Naive thymus-derived CD4-positive, alpha-beta T cell (primary cell): ENCODE data around the gene MAML2. TPM values are rescaled to one million over a fixed set of nuclear protein-coding genes. Genes with fewer than 3 reads are reported as not detected.

Experiments used
- ATAC-seq: fragments of 150-1000 bp; cut with Tn5 transposase; 2 replicates; pipeline ENCODE4 v1.10.0; 2021; ENCODE audit warnings: mild to moderate bottlenecking, moderate library complexity
- CTCF ChIA-PET: fragments of 350-600 bp; sonication (Branson Sonifier 250); formaldehyde crosslinking; loops from one replicate; lab custom pipeline; 2021; ENCODE audit warnings: antibody characterized with exemption; lab: Charles Lee
- POLR2A ChIA-PET: fragments of 350-600 bp; sonication (Branson Sonifier 250); formaldehyde crosslinking; loops from one replicate; lab custom pipeline; 2021; ENCODE audit warnings: antibody characterized with exemption, inconsistent platforms; lab: Charles Lee
- DNase-seq, 9 donors: peaks; one replicate each; pipeline versions ENCODE4 v3.0.0 to v3.0.0-alpha.2; 2020 to 2022; ENCODE audit warnings: mixed read lengths in 1 of 9
- H3K27ac ChIP-seq: one replicate; pipeline ENCODE4 v1.7.0; 2013; ENCODE audit warnings: mild to moderate bottlenecking, low read depth, low read length, moderate library complexity
- H3K27me3 ChIP-seq, 2 donors: one replicate each; pipeline ENCODE4 v1.7.0; 2013; ENCODE audit warnings: low read length in 2 of 2, mild to moderate bottlenecking in 2 of 2, moderate library complexity in 2 of 2; ENCODE audit not compliant: control insufficient read depth in 2 of 2, insufficient read depth in 2 of 2
- H3K36me3 ChIP-seq, 3 experiments: 1 replicate in 2 of 3; 2 replicates in 1 of 3; pipeline ENCODE4 v1.7.0; 2013; ENCODE audit warnings: low read length in 3 of 3, mild to moderate bottlenecking in 3 of 3, moderate library complexity in 1 of 3; ENCODE audit not compliant: insufficient read depth in 3 of 3, control insufficient read depth in 2 of 3
- H3K4me1 ChIP-seq, 2 donors: one replicate each; pipeline ENCODE4 v1.7.0; 2013; ENCODE audit warnings: low read length in 2 of 2, mild to moderate bottlenecking in 2 of 2, moderate library complexity in 1 of 2; ENCODE audit not compliant: control insufficient read depth in 2 of 2, insufficient read depth in 2 of 2
- H3K4me3 ChIP-seq: 2 replicates; pipeline ENCODE4 v1.7.0; 2013; ENCODE audit warnings: mild to moderate bottlenecking, low read length
- H3K9me3 ChIP-seq, 3 experiments: 1 replicate in 2 of 3; 2 replicates in 1 of 3; pipeline ENCODE4 v1.7.0; 2013; ENCODE audit warnings: low read length in 3 of 3; ENCODE audit not compliant: control insufficient read depth in 2 of 3
- H3K27ac Mint-ChIP-seq, 9 donors: one replicate each; pipeline ENCODE4 v1.8.0; 2020 to 2022; ENCODE audit warnings: mixed read lengths in 9 of 9, mild to moderate bottlenecking in 8 of 9, moderate library complexity in 5 of 9, inconsistent platforms in 2 of 9
- H3K27me3 Mint-ChIP-seq, 5 donors: one replicate each; pipeline ENCODE4 v1.8.0; 2021 to 2022; ENCODE audit warnings: mixed read lengths in 5 of 5, mild to moderate bottlenecking in 1 of 5
- H3K36me3 Mint-ChIP-seq, 5 donors: one replicate each; pipeline ENCODE4 v1.8.0; 2020 to 2022; ENCODE audit warnings: mixed read lengths in 5 of 5, mild to moderate bottlenecking in 3 of 5, inconsistent platforms in 1 of 5
- H3K4me1 Mint-ChIP-seq, 7 donors: one replicate each; pipeline ENCODE4 v1.8.0; 2020 to 2022; ENCODE audit warnings: mixed read lengths in 7 of 7, mild to moderate bottlenecking in 3 of 7, inconsistent platforms in 1 of 7
- H3K4me3 Mint-ChIP-seq, 10 donors: one replicate each; pipeline ENCODE4 v1.8.0; 2020 to 2022; ENCODE audit warnings: mild to moderate bottlenecking in 10 of 10, mixed read lengths in 10 of 10, moderate library complexity in 6 of 10, inconsistent platforms in 2 of 10
- H3K9me3 Mint-ChIP-seq, 11 donors: one replicate each; pipeline ENCODE4 v1.8.0; 2020 to 2022; ENCODE audit warnings: mixed read lengths in 11 of 11, mild to moderate bottlenecking in 4 of 11, inconsistent platforms in 1 of 11, moderate library complexity in 1 of 11
- intact Hi-C, 2 donors: fragments of 100-400 bp; cut with micrococcal nuclease; formaldehyde crosslinking; loops; one replicate each; pipeline ENCODE4 v1.15.1; 2023
- polyA plus RNA-seq, 2 donors: library from polyadenylated mRNA; unstranded; fragments of 300-500 nt; fragmentation: Illumina TruSeq; gene quantifications; one replicate each; pipeline ENCODE4 v1.2.3, GENCODE V29; 2021
- total RNA-seq, 6 experiments: library from RNA in 5 of 6; stranded (reverse) in 5 of 6; gene quantifications; 1 replicate in 5 of 6; 2 replicates in 1 of 6; pipeline ENCODE4 v1.2.3 and lab custom pipeline; 2021 to 2026

MAML2 gene
- total and polyA plus RNA-seq, 7 experiments from 2014 or later, result 12.6 to 81.3 (median 52.5) TPM

- Histone ChIP-seq H3K4me3 (no peak overlapping the region), H3K27ac (peak overlapping the region; percentile 15), H3K4me1 (peaks cover 0 to 63% of the 10 kb centered on the region in 2 donors), H3K27me3 (no peaks in the 10 kb centered on the region), H3K36me3 (no peaks in the 10 kb centered on the region), H3K9me3 (no peaks in the 10 kb centered on the region)
- ChIA-PET CTCF (no interaction called here), POLR2A (interaction anchor here (0.6 to 0.7 kb wide), 3 partner anchors 19 to 85 kb away, joined by 3 to 5 read pairs (median 4); no protein-coding TSS in a partner anchor)
- H3K27ac Mint-ChIP-seq, result peak overlapping the region in 8 of 9 donors; percentile 11 to 82 (median 66)
- H3K9me3 Mint-ChIP-seq, result peaks cover 0 to 11% (median 0%) of the 10 kb centered on the region in 11 donors
- peaks cover 45 to 94% (median 89%) of the 10 kb centered on the region in 7 donors for H3K4me1 Mint-ChIP-seq
- ATAC-seq, result no peak
- H3K27me3 Mint-ChIP-seq, result no peaks in the 10 kb centered on the region
- DNase-seq, result no peak
- intact Hi-C loops, result loop anchor here in 1 of 2 donors (2.0 kb wide), 1 partner anchor 24 kb away; no protein-coding TSS in a partner anchor
- H3K4me3 Mint-ChIP-seq, result peak overlapping the region in 7 of 10 donors; percentile 1 to 53 (median 31)
- peaks cover 16 to 43% (median 27%) of the 10 kb centered on the region in 5 donors for H3K36me3 Mint-ChIP-seq
Observed at GRCh38 chr11:96282625-96283220, 60.3 kb downstream of the MAML2 start.

GRCh38 chr11:96280444-96280843 is 62.6 kb downstream of the MAML2 start:
- intact Hi-C loops, result no loop called here
- no peaks in the 10 kb centered on the region for H3K27me3 ChIP-seq
- CTCF ChIA-PET, result interaction anchor here (0.6 to 1.3 kb wide), 3 partner anchors 10 to 225 kb away, joined by 3 to 5 read pairs (median 4); no protein-coding TSS in a partner anchor
- DNase-seq (no peak), ATAC-seq (no peak)
- peaks cover 10 to 36% (median 19%) of the 10 kb centered on the region in 5 donors for H3K36me3 Mint-ChIP-seq
- peaks cover 42 to 95% (median 88%) of the 10 kb centered on the region in 7 donors for H3K4me1 Mint-ChIP-seq
- H3K9me3 ChIP-seq, result no peaks in the 10 kb centered on the region
- peak overlapping the region in 8 of 9 donors; percentile 21 to 88 (median 72) for H3K27ac Mint-ChIP-seq
- H3K27me3 Mint-ChIP-seq, result no peaks in the 10 kb centered on the region
- no peak overlapping the region for H3K4me3 ChIP-seq
- POLR2A ChIA-PET, result interaction anchor here (0.7 to 1.2 kb wide), 3 partner anchors 25 to 63 kb away, joined by 3 to 4 read pairs (median 3); partner anchors contain the start of gene MAML2
- H3K4me1 ChIP-seq, result peaks cover 0 to 65% of the 10 kb centered on the region in 2 donors
- H3K36me3 ChIP-seq, result no peaks in the 10 kb centered on the region
- H3K27ac ChIP-seq, result no peak overlapping the region
- H3K9me3 Mint-ChIP-seq, result peaks cover 0 to 5% (median 0%) of the 10 kb centered on the region in 11 donors
- H3K4me3 Mint-ChIP-seq, result peak overlapping the region in 7 of 10 donors; percentile 19 to 75 (median 33)

- peak overlapping the region; percentile 50 for H3K27ac ChIP-seq
- intact Hi-C loops, result loop anchor here in 1 of 2 donors (1.0 to 2.0 kb wide), 2 partner anchors 7 to 13 kb away; no protein-coding TSS in a partner anchor
- peaks cover 0 to 65% of the 10 kb centered on the region in 2 donors for H3K4me1 ChIP-seq
- H3K27me3 ChIP-seq, result no peaks in the 10 kb centered on the region
- Mint-ChIP-seq H3K4me1 (peaks cover 37 to 89% (median 83%) of the 10 kb centered on the region in 7 donors), H3K27me3 (no peaks in the 10 kb centered on the region), H3K9me3 (peaks cover 0 to 2% (median 0%) of the 10 kb centered on the region in 11 donors), H3K27ac (peak overlapping the region in 8 of 9 donors; percentile 37 to 86 (median 79)), H3K4me3 (peak overlapping the region in 3 of 10 donors; percentile 32 to 65 (median 63)), H3K36me3 (peaks cover 4 to 31% (median 13%) of the 10 kb centered on the region in 5 donors)
- no peaks in the 10 kb centered on the region for H3K36me3 ChIP-seq
- DNase-seq (no peak), ATAC-seq (no peak)
- H3K9me3 ChIP-seq, result no peaks in the 10 kb centered on the region
- ChIA-PET CTCF (interaction anchor here (0.6 to 1.3 kb wide), 3 partner anchors 13 to 225 kb away, joined by 3 to 4 read pairs (median 3); no protein-coding TSS in a partner anchor), POLR2A (interaction anchor here (0.6 to 1.4 kb wide), 6 partner anchors 8 to 224 kb away, joined by 3 to 8 read pairs (median 4); partner anchors contain the start of gene MAML2)
- no peak overlapping the region for H3K4me3 ChIP-seq
Observed at GRCh38 chr11:96279896-96280290, 63.1 kb downstream of the MAML2 start.

GRCh38 chr11:96279018-96279895 is 63.7 kb downstream of the MAML2 start:
- DNase-seq (no peak), ATAC-seq (peak; percentile 54)
- POLR2A ChIA-PET, result interaction anchor here (0.6 to 1.4 kb wide), 6 partner anchors 9 to 223 kb away, joined by 3 to 8 read pairs (median 4); partner anchors contain the start of gene MAML2
- Histone ChIP-seq H3K36me3 (no peaks in the 10 kb centered on the region), H3K9me3 (no peaks in the 10 kb centered on the region), H3K4me3 (no peak overlapping the region), H3K4me1 (peaks cover 0 to 61% of the 10 kb centered on the region in 2 donors), H3K27me3 (no peaks in the 10 kb centered on the region), H3K27ac (peak overlapping the region; percentile 50)
- peak overlapping the region in 9 of 10 donors; percentile 31 to 71 (median 51) for H3K4me3 Mint-ChIP-seq
- H3K27me3 Mint-ChIP-seq, result no peaks in the 10 kb centered on the region
- H3K9me3 Mint-ChIP-seq, result no peaks in the 10 kb centered on the region
- peak overlapping the region in 8 of 9 donors; percentile 37 to 86 (median 79) for H3K27ac Mint-ChIP-seq
- CTCF ChIA-PET, result interaction anchor here (0.6 to 1.9 kb wide), 6 partner anchors 12 to 224 kb away, joined by 3 to 7 read pairs (median 3); no protein-coding TSS in a partner anchor
- intact Hi-C loops, result loop anchor here in 1 of 2 donors (1.0 to 2.0 kb wide), 2 partner anchors 8 to 14 kb away; no protein-coding TSS in a partner anchor
- H3K36me3 Mint-ChIP-seq, result peaks cover 3 to 32% (median 11%) of the 10 kb centered on the region in 5 donors
- peaks cover 33 to 87% (median 81%) of the 10 kb centered on the region in 7 donors for H3K4me1 Mint-ChIP-seq

GRCh38 chr11:96278039-96278897 is 64.7 kb downstream of the MAML2 start:
- Histone ChIP-seq H3K27me3 (no peaks in the 10 kb centered on the region), H3K27ac (peak overlapping the region; percentile 50), H3K4me3 (no peak overlapping the region), H3K36me3 (no peaks in the 10 kb centered on the region), H3K9me3 (no peaks in the 10 kb centered on the region), H3K4me1 (peaks cover 0 to 51% of the 10 kb centered on the region in 2 donors)
- ChIA-PET POLR2A (interaction anchor here (1.0 to 2.1 kb wide), 4 partner anchors 10 to 64 kb away, joined by 3 to 8 read pairs (median 6); no protein-coding TSS in a partner anchor), CTCF (interaction anchor here (0.6 to 1.9 kb wide), 9 partner anchors 33 to 442 kb away, joined by 3 to 7 read pairs (median 3); partner anchors contain the start of gene MAML2)
- Mint-ChIP-seq H3K4me3 (peak overlapping the region in 9 of 10 donors; percentile 31 to 71 (median 51)), H3K9me3 (no peaks in the 10 kb centered on the region), H3K4me1 (peaks cover 24 to 84% (median 80%) of the 10 kb centered on the region in 7 donors), H3K27ac (peak overlapping the region in 8 of 9 donors; percentile 37 to 84 (median 76)), H3K36me3 (peaks cover 3 to 30% (median 7%) of the 10 kb centered on the region in 5 donors), H3K27me3 (no peaks in the 10 kb centered on the region)
- ATAC-seq (peak; percentile 46), DNase-seq (peak in 2 of 9 donors; percentile 26 to 39)
- intact Hi-C loops, result loop anchor here in 1 of 2 donors (1.0 to 2.0 kb wide), 2 partner anchors 11 to 15 kb away; no protein-coding TSS in a partner anchor
